ENCODE measurements around the gene OR7C1.

The OR7C1 gene

DNA sequence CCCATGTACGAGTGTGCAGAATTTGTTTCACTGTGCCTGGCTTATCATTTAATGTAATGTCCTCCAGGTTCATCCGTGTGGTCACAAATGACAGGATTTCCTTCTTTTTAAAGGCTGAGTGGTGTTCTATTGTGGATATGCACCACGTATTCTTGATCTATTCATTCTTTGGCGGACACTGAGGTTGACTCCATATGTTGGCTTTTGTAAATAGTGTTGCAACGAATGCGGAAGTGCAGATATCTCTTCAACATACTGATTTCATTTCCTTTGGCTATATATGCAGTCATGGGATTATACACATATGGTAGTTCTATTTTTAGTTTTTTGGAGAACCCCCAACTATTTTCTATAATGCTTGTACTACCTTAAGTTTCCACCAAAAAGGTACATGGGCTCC lies 13.0 kb downstream of the OR7C1 start:
- H2AFZ ChIP-seq, result no peak overlapping the region
- H3K9ac ChIP-seq, result no peak overlapping the region
- H3K27me3 ChIP-seq (ENCODE audit: control insufficient read depth, insufficient read depth, low read length), result no peaks in the 10 kb centered on the region
- no peaks in the 10 kb centered on the region for H3K4me1 ChIP-seq
- H3K9me3 ChIP-seq (ENCODE audit: control insufficient read depth, low read length), result no peaks in the 10 kb centered on the region
- H3K27ac ChIP-seq, result no peak overlapping the region
- no peak overlapping the region for H3K4me3 ChIP-seq (ENCODE audit: low read depth, low read length)
- no peaks in the 10 kb centered on the region for H3K79me2 ChIP-seq
- H3K4me2 ChIP-seq (ENCODE audit: low read length), result no peak overlapping the region
- TF ChIP-seq, protein P1, sequence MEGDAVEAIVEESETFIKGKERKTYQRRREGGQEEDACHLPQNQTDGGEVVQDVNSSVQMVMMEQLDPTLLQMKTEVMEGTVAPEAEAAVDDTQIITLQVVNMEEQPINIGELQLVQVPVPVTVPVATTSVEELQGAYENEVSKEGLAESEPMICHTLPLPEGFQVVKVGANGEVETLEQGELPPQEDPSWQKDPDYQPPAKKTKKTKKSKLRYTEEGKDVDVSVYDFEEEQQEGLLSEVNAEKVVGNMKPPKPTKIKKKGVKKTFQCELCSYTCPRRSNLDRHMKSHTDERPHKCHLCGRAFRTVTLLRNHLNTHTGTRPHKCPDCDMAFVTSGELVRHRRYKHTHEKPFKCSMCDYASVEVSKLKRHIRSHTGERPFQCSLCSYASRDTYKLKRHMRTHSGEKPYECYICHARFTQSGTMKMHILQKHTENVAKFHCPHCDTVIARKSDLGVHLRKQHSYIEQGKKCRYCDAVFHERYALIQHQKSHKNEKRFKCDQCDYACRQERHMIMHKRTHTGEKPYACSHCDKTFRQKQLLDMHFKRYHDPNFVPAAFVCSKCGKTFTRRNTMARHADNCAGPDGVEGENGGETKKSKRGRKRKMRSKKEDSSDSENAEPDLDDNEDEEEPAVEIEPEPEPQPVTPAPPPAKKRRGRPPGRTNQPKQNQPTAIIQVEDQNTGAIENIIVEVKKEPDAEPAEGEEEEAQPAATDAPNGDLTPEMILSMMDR (IDR thresholded peaks at IDR 0.05), result no peak
- H3K36me3 ChIP-seq (ENCODE audit: control insufficient read depth, insufficient read depth, low read length), result no peaks in the 10 kb centered on the region

DNA sequence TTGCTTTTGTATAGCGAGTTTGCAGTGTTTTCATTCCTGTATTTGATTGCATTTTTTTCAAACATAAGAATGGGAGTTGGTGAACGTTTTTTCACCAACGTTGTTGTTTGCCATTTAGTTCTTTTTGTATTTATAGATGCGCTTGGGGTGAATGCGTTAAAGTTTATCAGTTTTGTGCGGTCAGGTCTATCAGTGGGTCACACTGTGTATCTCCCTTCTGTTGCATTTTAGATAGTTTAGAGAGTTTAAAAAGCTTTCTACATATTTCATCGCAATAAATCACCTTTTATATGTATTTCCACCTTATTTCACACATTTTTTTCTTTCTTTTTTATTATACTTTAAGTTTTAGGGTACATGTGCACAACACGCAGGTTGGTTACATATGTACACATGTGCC lies 16.4 kb downstream of the OR7C1 start:
- H3K27ac ChIP-seq, result no peak overlapping the region
- no peak overlapping the region for H2AFZ ChIP-seq
- H3K9ac ChIP-seq, result no peak overlapping the region
- no peaks in the 10 kb centered on the region for H3K9me3 ChIP-seq (ENCODE audit: control insufficient read depth, low read length)
- TF ChIP-seq, protein P1 (IDR thresholded peaks at IDR 0.05), result no peak
- no peak overlapping the region for H3K4me2 ChIP-seq (ENCODE audit: low read length)
- no peaks in the 10 kb centered on the region for H3K36me3 ChIP-seq (ENCODE audit: control insufficient read depth, insufficient read depth, low read length)
- no peaks in the 10 kb centered on the region for H3K79me2 ChIP-seq
- H3K27me3 ChIP-seq (ENCODE audit: control insufficient read depth, insufficient read depth, low read length), result no peaks in the 10 kb centered on the region
- H3K4me1 ChIP-seq, result no peaks in the 10 kb centered on the region
- H3K4me3 ChIP-seq (ENCODE audit: low read depth, low read length), result no peak overlapping the region

DNA sequence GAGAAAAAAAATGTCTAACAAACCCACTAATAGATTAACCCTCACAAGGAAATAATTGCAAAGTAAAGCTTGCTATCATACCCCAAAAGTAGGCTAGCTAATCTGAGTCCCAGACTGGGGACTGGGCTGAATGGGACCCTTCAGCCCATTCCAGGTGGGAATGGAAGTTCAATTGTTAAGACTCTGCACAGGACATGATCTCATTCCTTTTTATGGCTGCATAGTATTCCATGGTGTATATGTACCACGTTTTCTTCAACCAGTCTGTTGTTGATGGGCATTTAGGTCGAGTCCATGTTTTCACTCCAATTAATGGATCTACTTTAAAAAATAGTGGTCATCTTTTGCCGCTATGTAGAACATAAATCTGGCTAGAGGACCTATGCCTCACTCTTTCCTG lies 17.9 kb downstream of the OR7C1 start:
- H3K79me2 ChIP-seq, result no peaks in the 10 kb centered on the region
- H2AFZ ChIP-seq, result no peak overlapping the region
- H3K4me1 ChIP-seq, result no peaks in the 10 kb centered on the region
- H3K27me3 ChIP-seq (ENCODE audit: control insufficient read depth, insufficient read depth, low read length), result no peaks in the 10 kb centered on the region
- H3K36me3 ChIP-seq (ENCODE audit: control insufficient read depth, insufficient read depth, low read length), result no peaks in the 10 kb centered on the region
- no peak overlapping the region for H3K9ac ChIP-seq
- H3K9me3 ChIP-seq (ENCODE audit: control insufficient read depth, low read length), result no peaks in the 10 kb centered on the region
- H3K4me3 ChIP-seq (ENCODE audit: low read depth, low read length), result no peak overlapping the region
- TF ChIP-seq, protein P1 (IDR thresholded peaks at IDR 0.05), result no peak
- no peak overlapping the region for H3K27ac ChIP-seq
- no peak overlapping the region for H3K4me2 ChIP-seq (ENCODE audit: low read length)

DNA sequence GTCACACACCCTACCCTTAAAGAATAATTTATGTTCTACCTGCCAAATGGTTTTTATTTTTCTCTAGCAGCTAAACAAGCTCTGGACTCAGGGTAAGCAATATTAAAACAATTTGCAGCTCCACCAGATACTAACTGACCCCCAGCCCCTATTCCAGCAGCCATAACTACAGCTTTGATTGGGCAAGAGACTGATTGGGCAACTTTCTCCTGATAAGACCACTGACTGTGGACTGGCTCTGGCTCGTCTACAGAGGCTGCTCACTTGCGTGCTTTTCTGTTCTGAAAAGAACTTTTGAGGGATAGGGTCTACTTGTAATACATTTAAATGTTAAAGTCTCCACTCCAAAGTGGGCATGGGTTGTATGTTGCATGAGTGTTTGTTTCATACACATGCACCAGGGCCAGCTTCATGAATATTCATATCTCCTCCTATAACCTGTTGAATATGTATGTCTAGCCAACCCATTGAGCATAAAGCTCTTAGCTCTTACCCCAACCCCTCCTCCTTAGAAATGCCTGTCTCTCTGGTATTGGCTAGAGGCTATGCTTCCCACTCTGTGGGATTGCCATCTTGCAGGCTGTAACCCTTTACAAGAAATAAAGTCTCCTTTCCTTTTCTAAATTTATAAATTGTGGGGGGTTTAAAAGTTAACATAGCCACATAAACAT lies 19.9 kb downstream of the OR7C1 start:
- no peaks in the 10 kb centered on the region for H3K36me3 ChIP-seq (ENCODE audit: control insufficient read depth, insufficient read depth, low read length)
- H3K9ac ChIP-seq, result no peak overlapping the region
- no peaks in the 10 kb centered on the region for H3K27me3 ChIP-seq (ENCODE audit: control insufficient read depth, insufficient read depth, low read length)
- H3K4me3 ChIP-seq (ENCODE audit: low read depth, low read length), result no peak overlapping the region
- H3K27ac ChIP-seq, result no peak overlapping the region
- no peaks in the 10 kb centered on the region for H3K9me3 ChIP-seq (ENCODE audit: control insufficient read depth, low read length)
- no peak overlapping the region for H3K4me2 ChIP-seq (ENCODE audit: low read length)
- TF ChIP-seq, protein P1 (IDR thresholded peaks at IDR 0.05), result no peak
- H3K4me1 ChIP-seq, result no peaks in the 10 kb centered on the region
- no peaks in the 10 kb centered on the region for H3K79me2 ChIP-seq
- no peak overlapping the region for H2AFZ ChIP-seq
